HS-5 (cell line): ENCODE data around the gene OR10G8.
"Not testable (repeated sequence)": the region's sequence is repeated elsewhere in the genome, so short reads cannot be mapped to it uniquely, and the experiment has no call there.

Experiments
- DNase-seq: peaks from one replicate; pipeline ENCODE4 v3.0.0-alpha.2; 2012; ENCODE audit warnings: low read depth

Gene OR10G8

DNA sequence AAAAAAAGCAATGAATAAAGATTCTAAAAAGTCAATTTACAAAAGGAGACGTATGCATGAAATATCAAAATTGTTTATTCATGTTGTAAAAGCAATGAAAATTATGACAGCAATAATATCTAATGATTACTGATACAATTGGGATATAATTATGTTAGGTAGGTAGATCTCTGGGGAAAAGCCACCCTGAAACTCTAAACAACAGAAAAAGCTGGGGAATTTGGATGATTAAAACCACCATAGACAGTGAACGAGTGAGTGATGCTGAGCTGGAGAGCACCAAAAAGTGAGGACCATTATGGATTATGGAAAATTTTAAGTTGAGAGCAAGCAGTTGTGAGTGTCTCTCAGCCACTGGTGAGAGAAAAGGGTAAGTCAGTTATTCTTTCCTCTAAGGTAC is at the start of gene OR10G8:
Gene OR10G8, plus strand, starts transcription at position 301 of the 400 bp plus-strand sequence. CDS start 2,825 bp downstream, outside the sequence.
- DNase-seq = no peak

- no peak for DNase-seq
These were observed 48.8 kb upstream of the OR10G8 start, which contains the start of gene OR10S1 for GRCh38 chr11:123977731-123978347. TSS of gene OR10S1 (minus strand) at chr11:123977781. CDS start at chr11:123977664, 117 bp downstream.

DNA sequence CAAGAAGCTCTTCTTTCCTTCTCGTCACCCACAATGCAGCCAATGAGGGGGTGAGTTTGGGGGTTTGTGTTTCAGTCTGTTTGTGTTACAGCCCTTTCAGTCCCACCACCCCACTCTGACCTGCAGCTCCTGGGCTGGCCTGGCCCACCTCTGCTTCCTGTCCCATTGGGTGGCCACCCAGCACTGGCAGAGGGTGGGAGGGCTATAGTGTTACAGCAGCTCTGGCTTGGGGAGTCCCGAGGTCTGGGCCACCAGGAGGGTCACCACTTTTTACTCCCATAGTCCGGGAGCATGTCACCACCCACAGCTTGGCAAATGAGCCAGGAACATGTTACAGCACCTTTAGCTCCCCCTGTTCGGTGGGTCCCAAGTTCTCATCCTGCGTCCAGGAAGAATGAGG is 47.3 kb upstream of the OR10G8 start:
- no peak for DNase-seq

DNA sequence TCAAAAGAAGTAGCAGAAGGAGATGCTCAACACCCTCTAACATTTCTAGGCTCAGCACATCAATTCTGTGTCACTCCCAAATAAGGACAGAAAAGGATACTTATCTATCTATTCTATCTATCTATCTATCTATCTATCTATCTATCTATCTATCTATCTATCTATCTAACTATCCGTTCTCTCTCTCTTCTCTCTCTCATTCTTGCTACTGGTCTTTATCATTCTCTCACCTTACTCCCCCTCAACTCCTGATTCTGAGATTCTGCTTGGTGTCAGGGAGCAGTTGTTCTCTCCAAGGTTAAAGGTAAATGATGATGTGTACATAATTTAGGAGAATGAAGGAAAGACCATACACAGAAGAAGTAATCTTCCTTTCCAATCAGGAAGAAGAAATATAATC is 31.5 kb upstream of the OR10G8 start, which contains the start of gene OR10G6:
Gene OR10G6, minus strand, starts transcription at position 43 of the 400 bp plus-strand sequence. Its CDS starts 0 bp downstream, at position 43.
- no peak for DNase-seq

GRCh38 chr11:124012697-124013096 is 13.9 kb upstream of the OR10G8 start, which contains the start of gene OR10G4:
TSS of gene OR10G4 (plus strand) at chr11:124012997. CDS start at chr11:124015575, 2,578 bp downstream.
- no peak for DNase-seq

GRCh38 chr11:124015837-124016236 is 10.8 kb upstream of the OR10G8 start:
- DNase-seq = not testable (repeated sequence)

DNA sequence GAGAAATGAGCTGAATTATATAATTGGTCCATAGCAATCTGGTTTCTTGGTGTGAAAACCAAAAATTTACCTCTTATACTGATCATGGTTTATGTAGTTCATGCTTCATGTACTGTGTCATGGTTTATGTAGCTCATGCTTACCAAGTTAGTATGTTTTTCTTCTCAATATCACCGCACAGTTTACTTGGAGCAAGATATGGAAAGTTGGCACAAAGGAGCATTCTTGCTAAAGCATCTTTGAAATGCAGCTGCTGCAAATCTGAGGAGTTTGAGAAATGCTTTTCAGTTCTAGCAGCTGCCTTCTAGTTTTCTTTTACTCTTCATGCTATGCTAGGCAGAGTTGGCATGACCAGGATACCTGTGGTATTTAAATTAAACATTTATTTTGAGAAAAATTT is 10.1 kb downstream of the OR10G8 start:
- DNase-seq = no peak

DNA sequence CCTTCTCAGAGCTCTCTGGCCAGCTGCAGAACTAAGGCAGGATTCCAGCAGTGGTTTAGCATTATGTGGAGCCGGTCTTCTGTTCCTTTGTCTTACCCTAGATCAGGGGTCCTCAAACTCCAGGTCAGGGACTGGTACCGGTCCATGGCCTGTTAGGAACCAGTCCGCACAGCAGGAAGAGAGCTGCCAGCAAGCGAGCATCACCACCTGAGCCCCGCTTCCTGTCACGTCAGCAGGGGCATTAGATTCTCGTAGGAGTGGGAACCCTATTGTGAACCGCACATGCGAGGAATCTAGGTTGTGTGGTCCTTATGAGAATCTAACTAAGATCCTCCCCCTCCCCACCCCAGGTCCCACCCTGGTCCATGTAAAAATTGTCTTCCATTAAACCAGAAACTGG is 13.0 kb downstream of the OR10G8 start:
- DNase-seq = no peak

- no peak for DNase-seq
These were observed 14.7 kb downstream of the OR10G8 start, which contains the start of gene OR10G7 for GRCh38 chr11:124041254-124041653. TSS of gene OR10G7 (minus strand) at chr11:124041325. CDS start at chr11:124039001, 2,324 bp downstream.

DNA sequence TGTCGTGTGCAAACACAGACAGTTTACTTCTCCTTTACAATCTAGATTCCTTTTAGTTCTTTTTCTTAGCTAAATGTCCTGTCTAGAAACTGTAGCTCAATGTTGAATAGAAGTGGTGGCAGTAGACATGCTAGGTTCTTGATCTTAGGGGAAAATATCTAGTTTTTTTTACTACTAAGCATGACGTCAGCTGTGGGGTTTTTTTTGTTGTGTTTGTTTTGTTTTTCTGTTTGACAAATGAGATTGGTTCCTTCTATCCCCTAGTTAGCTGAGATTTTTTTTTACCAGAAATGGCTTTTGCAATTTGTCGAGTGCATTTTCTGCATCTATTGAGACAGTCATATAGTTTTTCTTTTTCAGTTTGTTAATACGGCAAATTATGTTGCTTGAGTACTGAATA is 16.8 kb downstream of the OR10G8 start:
- DNase-seq = no peak

DNA sequence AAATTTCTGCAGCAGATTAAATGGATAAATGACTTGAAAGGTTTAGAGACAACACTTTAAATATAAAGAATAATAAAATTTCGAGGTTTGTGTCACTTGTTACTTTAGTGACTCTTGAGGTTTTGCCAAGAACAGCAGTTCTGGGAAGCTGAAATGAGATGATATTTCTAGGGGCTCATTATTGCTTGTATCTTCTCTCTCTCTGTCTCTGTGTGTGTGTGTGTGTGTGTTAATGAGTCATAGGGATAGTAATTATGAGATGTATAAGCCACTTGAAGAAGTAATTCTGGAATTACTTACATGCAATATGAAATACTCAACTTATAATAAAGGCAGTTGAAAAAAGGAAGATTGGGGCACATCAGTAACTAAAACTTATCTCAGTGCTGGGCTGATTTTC is 24.1 kb downstream of the OR10G8 start:
- no peak for DNase-seq

GRCh38 chr11:124052966-124053365 is 26.4 kb downstream of the OR10G8 start:
- DNase-seq = no peak

GRCh38 chr11:124068601-124069110 is 42.1 kb downstream of the OR10G8 start:
- no peak for DNase-seq

- no peak for DNase-seq
These were observed 43.1 kb downstream of the OR10G8 start for GRCh38 chr11:124069429-124070401.

GRCh38 chr11:124070915-124071622 is 44.5 kb downstream of the OR10G8 start:
- DNase-seq = peak; percentile 43

GRCh38 chr11:124071623-124071948 is 45.0 kb downstream of the OR10G8 start:
- no peak for DNase-seq

- no peak for DNase-seq
These were observed 45.5 kb downstream of the OR10G8 start for GRCh38 chr11:124072147-124072546.

DNA sequence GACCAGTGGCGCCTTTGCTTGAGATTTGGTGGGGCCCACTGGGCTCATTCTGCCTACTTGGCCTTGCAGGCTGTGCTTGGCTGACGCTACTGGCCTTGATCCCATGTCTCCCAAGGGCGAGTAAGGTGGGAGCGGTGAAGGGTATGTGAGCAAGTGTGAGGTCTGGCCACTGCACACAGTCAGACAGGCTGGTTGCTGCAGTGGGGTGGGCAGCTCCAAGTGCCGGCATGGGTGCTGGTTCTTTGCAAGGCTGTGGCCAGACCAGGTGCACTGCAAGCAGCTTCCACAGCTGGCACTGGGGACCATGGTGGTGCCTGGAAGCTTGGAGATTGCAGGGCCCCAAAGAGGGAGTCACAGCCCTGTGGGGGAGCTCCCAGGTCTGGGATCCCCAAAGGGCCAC is 48.0 kb downstream of the OR10G8 start:
- DNase-seq = no peak

- DNase-seq = no peak
These were observed 48.9 kb downstream of the OR10G8 start for GRCh38 chr11:124075492-124075840.

DNA sequence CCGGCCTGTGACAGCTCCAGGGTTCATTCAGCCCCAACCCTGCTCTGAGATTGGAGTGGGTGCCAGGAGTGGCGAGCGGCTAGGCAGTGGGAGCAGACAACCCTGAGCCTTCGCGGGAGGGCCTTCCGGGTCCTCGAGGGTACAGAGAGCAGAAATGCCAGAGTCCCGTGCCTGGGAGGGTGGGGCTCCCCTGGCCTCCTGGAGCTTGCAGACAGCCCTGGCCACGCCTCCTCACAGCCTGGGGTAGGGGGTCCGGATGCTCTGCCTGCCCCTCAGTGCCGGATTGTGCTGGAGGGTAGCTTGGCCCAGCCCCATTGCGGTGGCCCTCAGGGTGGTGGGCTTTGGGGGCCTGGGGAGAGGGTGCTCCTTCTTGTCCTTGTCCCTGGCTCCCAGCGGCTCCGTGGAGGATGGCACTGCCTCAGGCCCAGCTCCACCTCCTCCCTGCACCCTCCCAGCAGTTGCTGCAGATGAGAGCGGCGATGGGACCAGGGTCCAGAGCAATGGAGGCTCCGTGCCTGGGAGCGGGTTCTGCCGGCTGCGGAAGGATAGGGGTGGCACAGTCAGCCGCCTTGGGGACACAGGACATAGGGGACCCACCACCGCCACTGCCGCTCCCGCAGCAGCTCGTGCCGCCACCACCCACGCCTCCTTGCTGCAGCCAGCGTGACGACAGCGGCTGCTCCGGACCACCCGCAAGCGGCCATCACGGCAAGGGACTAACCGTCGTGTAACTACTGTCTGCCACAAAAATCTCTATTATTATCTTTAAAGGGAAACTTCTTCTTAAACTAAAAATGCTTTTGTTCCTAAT is 49.4 kb downstream of the OR10G8 start:
- DNase-seq = no peak

GRCh38 chr11:124077266-124077665 is 50.7 kb downstream of the OR10G8 start:
- no peak for DNase-seq
